DMS153 treated with DMSO at 0.1 percent for 48 hours (cell line): ENCODE data around the gene NKX6-1.

ENCODE experiments used
- DNase-seq: peaks from one replicate; lab custom pipeline; 2025; ENCODE audit not compliant: unreplicated experiment; lab: John Stamatoyannopoulos, UW

The NKX6-1 gene

DNA sequence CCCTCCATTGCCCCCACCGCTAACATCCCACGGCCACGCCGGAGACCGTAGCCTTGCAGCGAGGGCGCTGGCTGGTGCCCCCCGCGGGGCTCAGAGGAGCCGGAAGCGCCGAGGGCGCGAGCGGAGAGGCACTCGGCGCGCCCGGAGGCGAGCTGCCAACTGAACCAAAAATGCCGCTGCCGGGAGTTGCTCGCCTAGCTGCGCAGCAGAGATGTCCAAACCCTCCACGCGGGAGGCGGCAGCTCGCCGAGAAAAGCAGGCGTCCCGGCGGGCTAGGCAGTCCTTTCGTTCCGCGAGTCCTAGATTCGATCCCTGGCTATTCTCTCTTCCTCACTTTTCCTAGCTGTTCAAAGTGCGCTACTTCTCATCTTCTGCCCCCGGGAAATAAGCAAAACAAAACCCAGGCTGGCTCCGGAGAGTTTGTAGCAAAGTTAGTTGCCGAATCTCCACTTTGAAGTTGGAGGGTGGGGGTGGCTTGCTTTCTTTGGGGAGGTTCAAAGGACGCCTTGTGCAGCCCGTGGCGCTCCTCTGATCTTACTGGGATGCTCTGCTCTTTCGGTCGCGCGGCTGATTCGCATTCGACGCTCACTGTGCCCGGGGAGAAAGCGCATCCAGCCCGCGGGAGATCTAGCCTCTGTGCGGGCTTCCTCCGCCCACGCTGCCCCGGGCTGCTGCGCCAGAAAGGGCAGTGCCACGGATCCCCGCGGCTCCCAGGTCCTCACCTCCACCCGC, 723 bp downstream of the NKX6-1 start:
- no peak for DNase-seq

DNA sequence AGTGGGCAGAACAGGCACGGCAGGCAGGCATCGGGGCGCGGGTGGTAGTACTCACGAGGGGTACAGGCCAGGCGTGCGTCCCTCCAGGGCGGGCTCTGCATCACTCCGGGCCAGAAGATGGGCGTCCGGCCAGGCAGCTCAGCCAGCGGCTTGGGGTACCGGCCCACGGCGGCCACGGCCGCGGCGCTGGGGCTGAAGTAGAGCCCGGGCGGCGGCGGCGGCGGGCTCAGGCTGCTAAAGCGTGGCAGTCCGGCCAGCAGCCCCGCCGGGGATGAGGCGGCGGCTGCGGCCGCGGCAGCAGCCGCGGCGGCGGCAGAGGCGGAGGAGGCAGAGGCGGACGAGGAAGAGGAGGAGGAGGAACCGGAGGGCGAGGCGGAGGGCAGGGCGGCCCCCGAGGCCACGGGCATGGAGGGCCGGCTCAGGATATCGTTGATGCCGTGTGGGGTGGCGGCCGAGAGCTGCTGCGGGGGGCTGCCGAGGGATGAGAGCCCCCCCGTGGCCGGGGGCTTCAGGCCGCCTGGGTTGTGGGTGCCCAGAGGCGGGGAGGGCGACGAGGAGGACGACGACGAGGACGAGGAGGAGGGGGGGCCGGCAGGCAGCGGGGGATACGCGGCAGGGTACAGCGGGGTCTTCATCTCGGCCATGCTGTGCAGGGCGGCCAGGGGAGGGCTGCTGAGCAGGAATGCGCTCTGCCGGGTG, 1.4 kb downstream of the NKX6-1 start:
- DNase-seq, result no peak

DNA sequence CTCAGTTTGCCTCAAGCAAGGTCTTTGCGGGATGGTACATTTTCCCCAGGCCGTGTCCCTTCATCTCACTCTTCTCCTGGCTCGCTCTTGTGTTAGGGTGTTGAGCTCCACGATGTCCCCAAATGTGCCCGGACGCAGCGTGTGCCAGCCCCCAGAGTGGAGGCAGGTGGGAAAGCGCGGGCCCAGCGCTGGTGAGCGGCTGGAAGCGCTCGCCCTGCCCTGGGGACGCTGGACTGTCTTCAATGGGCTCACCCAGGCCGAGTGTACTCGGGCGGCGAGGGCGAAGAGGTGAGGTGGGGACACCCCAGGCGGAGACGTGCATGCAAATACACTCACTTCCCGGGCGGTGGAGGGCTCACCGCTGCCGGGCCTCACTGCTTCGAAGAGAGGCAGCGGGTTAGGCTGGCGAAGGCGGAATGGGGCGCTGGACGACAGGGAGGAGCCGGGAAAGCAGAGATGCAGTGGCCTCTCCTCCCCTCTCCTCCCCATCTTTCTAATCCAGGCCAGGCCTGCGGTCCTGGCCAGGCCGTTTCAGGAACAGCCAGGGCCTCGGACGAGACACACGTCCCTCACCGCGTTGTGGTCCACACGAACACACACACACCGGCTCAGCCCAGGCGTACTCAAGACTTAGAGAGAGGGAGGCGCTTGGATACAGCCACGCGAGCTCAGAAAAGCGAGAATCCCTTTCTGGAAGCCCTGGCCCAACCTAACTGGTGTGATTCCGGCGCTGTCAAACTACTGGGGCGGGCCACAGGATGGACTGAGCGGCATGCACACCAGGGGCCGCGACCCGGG, 2.2 kb downstream of the NKX6-1 start:
- DNase-seq, result no peak

DNA sequence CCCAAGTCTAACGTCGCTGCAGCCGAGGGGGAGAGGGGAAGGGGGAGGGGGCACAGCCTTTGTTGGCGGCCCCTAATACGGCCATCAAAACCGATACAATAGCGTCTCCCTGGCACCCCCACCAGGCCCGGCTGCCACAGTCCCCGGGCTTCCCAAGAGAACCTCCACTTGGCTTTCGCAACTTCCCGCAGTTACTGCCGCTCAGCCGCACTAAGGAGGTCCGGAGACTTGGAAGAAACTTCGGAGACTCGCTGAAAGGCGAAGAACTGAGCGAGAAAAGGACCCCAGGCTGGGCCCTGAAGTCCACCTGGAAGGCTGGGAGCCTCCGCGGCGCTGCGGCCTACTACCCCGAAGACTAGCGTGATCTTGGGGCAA, 2.8 kb downstream of the NKX6-1 start:
- no peak for DNase-seq

DNA sequence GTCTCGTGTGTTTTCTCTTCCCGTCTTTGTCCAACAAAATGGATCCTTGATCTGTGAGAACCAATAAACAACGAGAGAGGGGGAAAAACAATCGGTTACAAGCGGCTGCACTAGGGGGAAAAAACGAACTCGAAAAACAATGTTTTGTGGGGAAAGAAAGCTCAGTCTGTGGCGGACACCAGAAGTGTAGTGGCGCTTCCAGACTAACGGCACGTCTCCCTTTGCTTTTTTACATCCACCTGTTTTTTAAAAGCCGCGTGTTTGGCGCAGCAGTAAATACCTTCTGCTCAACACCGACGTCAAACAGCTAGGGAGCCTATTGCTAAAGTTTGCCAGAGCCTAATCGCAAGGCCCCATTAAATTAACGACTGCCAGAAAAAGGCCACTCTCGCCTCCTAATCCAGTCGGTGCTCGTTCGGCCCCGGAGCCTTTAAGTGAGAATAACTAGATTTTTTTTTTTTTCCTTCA, 3.3 kb downstream of the NKX6-1 start:
- DNase-seq, result no peak

DNA sequence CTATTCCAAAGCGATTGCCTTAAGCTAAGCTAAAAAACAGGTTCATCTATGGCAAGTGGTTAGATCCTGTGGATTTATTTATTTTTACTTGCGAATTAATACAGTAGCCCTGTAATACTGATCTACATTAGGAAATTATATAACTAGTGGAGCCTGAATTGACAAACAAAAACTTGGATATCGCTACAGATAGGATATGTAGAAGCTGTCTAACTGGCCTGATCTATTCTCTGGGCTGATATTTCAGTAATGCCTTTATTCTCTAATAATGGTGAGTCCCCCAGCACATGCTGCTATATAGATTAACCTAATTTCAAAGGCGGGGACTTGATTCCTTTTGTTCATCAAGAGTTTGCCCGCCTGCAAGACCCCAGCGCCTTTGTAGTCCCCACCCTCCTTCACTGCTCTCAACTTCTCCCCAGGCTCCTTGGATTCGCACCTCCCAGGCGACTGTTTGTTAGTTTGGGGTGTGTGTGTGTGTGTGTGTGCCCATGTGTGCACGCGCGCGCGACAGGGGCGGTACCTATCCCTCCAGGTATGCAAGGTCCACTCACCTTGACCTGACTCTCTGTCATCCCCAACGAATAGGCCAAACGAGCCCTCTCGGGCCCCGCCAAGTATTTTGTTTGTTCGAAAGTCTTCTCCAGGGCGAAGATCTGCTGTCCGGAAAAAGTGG, 3.8 kb downstream of the NKX6-1 start:
- DNase-seq, result no peak

DNA sequence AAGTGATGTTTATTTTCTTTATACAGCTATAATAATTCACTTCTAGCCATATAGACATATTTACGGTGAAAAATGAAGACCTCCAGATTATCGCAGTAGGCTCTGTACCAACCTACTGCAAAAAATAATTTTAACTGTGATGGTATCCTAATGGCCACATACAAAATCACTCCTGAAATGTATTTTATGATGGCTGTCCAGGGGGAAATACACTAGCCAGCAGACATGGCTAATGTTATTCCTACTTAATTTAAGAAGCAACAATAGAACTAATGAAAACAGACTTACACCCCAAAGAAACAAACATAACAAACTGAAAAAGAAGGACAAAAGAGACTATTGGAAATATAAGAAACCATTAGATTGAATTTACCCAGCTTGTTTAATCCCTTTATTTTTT, 4.6 kb downstream of the NKX6-1 start:
- DNase-seq, result no peak

DNA sequence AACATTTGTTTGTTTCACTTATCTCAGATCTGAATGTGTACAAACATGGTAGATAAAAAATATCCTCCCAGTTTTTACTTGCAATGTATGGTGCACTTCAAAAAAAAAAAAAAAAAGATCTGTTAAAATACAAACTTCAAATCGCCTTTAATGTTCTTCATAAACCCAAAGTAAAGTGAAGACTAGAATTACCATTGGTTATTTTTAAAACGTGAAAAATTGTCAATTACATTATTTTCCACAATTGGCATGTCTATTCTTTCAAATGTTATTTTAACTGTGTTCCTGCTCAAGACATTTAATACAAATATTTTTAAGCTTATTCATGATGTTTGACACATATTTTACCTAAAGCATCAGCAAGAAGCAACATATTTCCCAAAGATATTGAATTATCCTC, 5.0 kb downstream of the NKX6-1 start:
- DNase-seq, result no peak

DNA sequence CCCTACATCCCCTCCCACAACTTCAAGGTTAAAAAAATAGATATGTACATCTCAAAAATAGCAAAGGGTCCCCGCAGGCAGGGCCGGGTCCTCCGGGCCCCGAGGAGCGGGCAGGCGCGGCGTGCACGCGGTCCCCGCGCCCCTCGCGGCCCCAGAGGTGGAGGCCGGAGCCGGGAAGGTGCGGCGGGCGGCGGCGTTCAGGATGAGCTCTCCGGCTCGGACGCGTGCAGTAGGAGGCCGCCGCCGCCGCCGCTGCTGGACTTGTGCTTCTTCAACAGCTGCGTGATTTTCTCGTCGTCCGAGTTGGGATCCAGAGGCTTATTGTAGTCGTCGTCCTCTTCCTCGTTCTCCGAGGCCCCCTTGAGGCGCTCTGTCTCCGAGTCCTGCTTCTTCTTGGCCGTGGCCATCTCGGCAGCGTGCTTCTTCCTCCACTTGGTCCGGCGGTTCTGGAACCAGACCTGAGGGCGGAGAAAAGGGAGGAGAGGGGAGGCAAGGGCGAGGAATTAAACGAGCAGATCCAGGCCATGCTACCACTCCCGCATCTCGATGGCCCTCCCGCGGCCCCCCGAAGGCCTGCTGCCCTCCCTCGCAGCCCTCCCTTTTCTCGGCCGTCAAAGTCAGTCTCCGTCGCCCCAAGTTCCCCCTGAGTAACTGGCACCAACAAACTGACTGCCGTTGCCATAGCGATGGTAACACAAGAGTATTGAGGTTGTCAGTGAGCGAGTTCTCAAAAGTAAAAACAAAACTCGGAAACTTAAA, 5.8 kb downstream of the NKX6-1 start:
- no peak for DNase-seq

DNA sequence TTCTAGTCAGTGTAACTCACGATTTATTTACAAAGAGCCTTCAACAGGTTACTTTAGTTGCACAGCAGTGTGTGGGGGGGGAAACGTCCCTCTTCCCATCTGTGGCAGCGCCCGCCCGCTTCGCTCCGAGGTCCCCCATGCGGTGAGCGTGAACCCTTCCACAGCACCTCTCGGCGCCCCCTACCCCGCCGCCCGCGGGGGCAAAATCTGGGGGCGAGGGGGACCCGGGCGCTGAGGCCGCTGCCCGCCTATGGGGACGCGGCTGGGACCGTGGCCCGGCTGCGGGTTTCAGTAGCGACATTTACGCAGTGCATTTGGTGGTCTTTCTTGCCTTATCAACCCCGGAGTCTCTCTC, 6.4 kb downstream of the NKX6-1 start:
- DNase-seq, result no peak

DNA sequence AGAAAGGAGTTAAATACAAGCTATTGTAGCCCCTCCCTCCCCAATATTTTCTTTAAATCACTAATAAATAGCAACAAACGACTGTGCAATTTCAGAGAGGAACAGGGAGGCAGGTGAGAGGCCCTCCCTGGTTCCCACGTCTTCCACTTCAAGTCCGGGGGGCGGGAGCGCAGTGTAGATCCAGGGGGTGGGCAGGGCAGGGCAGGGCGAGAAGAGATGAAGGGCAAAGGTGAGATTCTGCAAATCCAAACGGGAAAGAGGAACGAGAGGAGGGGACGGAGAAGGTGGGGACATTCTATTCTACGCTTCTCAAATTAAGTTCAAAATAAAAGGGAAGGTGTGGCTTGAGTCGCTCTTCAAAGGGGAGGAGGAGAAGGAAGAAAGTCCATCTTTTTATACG, 6.8 kb downstream of the NKX6-1 start:
- DNase-seq, result no peak

DNA sequence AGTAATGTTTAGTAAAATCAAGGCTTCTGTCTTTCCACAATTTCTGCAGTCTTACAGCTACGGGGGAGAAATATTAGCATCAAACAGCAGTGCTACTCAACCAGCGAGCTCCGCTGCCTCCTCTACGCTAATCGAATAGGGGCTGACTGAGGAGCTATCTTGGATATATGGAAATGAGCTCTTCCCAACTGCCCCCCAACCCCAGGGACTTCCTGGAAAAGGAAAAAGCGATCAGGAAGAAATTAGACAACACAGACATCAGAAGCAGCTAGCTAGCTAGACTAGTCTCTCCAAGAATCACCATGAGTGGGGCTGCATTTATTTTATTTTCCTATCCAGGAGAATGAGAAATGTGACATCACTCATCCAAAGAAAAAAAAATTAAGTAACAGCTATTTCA, 7.6 kb downstream of the NKX6-1 start:
- no peak for DNase-seq

DNA sequence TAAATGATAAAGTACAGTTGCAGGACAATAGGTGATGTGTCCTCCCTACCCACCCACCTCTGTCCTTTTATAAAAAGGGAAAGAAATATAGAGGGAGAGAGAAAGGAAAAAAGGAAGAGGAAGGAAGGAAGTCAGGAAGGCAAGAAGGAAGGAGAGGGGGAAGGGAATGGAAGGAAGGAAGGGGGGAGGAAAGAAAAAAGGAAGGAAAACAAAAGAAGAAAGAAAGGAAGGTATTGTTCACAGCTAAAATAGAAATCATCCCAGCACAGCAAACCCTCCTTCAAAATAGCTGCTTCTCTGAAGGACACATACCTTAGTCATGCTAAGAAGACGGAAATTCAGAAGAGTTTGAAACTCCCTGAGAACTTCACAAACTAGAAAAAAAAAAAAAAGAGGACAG, 8.4 kb downstream of the NKX6-1 start:
- DNase-seq, result no peak

DNA sequence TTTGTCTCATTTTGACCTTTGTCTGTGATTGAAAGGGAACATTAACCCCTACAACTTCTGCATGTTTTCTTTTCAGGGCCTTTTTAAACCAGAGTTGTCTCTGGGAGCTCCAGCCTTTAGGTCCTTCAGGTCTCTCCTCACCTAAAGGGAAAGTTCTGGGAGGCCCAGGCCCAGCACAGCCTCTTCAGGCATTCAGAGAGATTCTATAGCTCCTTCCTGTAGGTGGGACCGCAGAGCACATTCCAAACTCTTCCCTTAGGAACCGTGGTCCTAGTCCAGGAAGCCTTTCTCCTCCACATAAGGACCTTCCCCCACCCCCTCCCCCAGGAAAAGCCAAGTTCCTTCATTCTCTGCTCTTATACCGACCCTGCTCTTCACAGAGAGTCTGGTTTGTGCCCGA, 14.9 kb downstream of the NKX6-1 start:
- DNase-seq, result no peak

DNA sequence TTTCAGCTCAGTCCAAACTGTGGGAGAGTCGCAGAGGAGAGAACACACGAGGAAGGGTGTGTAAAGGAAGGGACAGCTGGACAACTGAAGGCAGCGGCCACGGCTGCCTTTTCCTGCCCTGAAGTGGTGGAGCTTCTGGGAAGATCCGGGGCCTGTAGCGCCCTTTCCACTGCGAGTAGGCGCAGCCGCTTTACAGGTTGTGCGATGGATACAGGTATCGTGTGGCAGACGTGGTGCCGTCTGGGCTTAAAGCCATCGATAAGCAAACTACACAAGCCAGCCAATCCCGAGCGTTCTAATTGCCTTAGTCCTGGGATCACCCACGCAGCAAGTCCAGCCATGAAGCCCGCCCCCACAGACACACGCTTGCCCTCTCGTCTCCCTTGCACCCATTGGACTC, 15.4 kb downstream of the NKX6-1 start:
- no peak for DNase-seq

DNA sequence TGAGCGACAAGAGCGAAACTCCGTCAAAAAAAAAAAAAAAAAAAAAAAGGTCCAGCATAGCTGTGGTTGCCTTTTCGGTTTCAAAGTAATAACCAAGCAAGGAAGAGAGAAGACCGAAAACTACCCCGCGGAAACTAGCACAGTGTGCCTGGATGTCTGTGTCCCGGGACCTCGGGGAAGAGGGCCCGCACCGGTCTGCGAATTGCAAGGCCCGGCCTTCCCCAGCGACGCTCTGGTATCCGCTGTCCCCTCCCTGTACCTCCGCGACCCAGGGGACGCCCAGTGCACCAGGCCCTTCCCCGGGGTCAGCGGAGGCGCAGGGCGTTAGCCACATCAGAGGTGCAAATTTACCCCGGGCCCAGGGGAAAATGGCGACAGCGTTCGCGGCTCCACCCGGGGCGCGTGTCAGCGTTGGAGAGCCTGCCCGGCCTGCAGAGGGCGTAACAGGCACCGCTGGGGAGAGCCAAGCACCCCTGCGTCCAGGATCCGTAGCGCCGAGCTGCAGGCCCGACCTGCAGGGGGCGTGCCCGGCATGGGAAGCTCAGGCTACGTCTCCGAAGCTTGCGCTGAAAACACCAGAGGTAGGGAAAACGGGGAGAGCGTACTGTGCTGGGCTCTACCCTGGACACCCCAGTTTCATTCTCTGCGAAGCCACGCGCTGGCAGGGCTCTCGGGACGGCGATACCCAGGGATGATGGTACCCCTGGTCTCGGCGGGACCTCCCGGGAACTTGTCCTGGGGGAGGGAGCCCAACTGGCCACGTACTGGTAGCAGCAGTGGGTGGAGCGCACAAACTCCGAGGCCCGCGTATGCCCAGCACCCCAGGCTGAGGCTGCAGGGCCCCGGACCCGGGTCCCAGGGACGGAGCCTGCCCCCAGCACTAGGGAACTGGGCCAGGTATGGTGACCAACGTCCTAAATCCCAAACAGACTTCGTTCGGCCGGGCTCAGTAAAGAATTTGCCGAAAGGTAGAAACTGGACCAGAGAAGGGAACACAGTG, 16.2 kb downstream of the NKX6-1 start:
- DNase-seq, result no peak

DNA sequence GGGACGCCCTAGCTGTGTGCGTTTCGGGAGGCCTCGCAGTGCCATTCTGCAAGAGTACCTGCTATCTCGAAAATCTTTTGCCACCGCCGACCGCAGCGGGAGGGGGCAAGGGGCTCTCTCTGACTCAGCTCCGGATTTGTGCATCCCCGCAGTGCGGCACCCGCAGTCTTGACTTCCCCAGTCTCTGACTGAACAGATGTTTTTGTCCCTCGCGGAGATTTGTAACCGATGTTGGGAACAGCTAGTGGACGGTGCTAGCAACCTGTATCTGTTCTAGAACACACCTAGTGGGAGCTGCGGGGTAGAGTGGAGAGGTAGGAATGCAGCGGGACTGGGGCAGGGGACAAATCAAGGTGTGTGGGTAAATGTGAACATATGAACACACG, 17.2 kb downstream of the NKX6-1 start:
- DNase-seq, result no peak

DNA sequence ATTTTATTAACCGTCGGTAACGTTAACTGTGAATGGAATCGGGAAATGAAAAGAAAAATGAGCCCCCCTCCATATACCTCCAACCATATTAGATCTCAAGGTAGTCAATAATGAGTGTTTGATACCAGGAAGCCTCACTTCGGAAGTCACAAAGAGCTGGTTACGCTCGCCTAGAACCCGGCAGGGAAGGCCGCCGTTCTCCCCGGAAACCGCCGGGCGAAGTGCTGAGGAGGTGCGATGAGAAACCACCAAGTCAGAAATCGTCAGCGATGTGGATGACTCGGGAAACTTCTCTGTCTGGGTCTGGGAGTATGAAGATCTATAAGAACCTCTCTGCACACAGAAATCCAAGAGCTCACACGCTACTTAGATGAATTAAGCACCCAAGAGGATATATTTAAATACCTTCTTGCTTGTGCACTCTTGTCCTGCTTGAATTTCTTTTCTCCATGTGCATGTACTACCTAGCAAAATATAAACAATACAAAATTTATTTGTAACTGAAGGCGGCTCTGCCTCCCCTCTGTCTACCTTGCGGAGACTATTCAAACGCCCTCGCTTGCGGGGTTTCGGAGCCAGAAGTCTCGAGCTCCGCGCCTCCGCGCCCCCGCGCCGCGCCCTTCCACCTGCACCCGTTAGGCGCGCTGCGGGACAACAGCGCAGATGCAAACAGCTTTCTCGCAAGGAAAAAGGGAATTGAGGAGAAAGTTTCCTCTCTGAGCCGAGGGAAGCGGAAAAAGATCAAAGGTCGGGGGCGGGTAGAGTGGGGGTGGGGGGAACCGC, 17.8 kb downstream of the NKX6-1 start:
- no peak for DNase-seq

DNA sequence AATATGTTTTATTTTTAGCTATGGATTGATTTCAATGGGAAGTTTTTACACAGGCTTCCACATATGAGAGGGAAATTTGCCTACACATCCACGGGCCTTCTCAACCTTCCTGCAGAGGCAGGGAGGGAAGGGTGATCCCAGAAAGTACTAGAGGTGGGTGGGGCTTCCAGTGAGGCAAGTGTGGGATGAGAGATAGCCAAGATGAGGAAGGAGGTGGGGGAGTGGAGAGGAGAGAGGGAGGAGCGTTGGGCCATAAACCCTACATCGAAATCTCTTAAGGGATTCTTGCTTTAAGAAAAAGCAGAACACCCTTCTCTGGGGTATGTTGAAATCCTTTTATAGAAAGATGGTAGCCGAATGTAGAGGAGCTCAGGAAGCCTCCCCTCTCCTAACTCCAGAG, 19.0 kb downstream of the NKX6-1 start:
- DNase-seq, result no peak
